H1 (cell line): ENCODE data around the gene RGR. TPM values are rescaled to one million over a fixed set of nuclear protein-coding genes. Genes with fewer than 3 reads are reported as not detected.

ENCODE experiments used
- CTCF ChIA-PET: fragments of 300-600 bp; sonication (Branson Sonifier 250); formaldehyde crosslinking; loops from one replicate; lab custom pipeline; 2021; ENCODE audit not compliant: partially characterized antibody; lab: Charles Lee
- POLR2A ChIA-PET: fragments of 300-600 bp; sonication (Branson Sonifier 250); formaldehyde crosslinking; loops from one replicate; lab custom pipeline; 2021; ENCODE audit warnings: inconsistent platforms; ENCODE audit not compliant: partially characterized antibody; lab: Charles Lee
- DNase-seq, 2 experiments: peaks; one replicate each; pipeline versions ENCODE4 v3.0.0 to v3.0.0-alpha.2; 2010 to 2022; ENCODE audit warnings: low spot score in 2 of 2, low read depth in 1 of 2, mixed read lengths in 1 of 2
- FAIRE-seq: peaks from 2 replicates; lab custom pipeline; 2011; peaks lifted over from hg19 to GRCh38; lab: Jason Lieb, UNC
- H2AFZ ChIP-seq: 2 replicates; pipeline ENCODE4 v1.8.1; 2012; ENCODE audit warnings: low read length, inconsistent platforms
- H2AK5ac ChIP-seq: 2 replicates; pipeline ENCODE4 v1.6.1; 2013; ENCODE audit warnings: low read depth, low read length
- H2BK120ac ChIP-seq: replicated peaks from 2 replicates; pipeline ENCODE3; 2013; ENCODE audit warnings: low read depth, low read length, inconsistent platforms
- H2BK12ac ChIP-seq: 2 replicates; pipeline ENCODE4 v1.6.1; 2013; ENCODE audit warnings: low read depth, low read length
- H2BK15ac ChIP-seq: 2 replicates; pipeline ENCODE4 v1.6.1; 2013; ENCODE audit warnings: low read length
- H2BK20ac ChIP-seq: 2 replicates; pipeline ENCODE4 v1.6.1; 2013; ENCODE audit warnings: low read length
- H2BK5ac ChIP-seq: 2 replicates; pipeline ENCODE4 v1.6.1; 2013; ENCODE audit warnings: low read depth, low read length
- H3K14ac ChIP-seq: 2 replicates; pipeline ENCODE4 v1.6.1; 2013; ENCODE audit warnings: inconsistent platforms; ENCODE audit not compliant: insufficient read length
- H3K18ac ChIP-seq: 2 replicates; pipeline ENCODE4 v1.6.1; 2013; ENCODE audit warnings: low read length; ENCODE audit errors: extremely low read depth
- H3K23ac ChIP-seq: 2 replicates; pipeline ENCODE4 v1.6.1; 2013; ENCODE audit warnings: inconsistent platforms; ENCODE audit not compliant: insufficient read length
- H3K23me2 ChIP-seq: 2 replicates; pipeline ENCODE4 v1.6.1; 2013; ENCODE audit warnings: low read depth, low read length
- H3K27ac ChIP-seq: 2 replicates; pipeline ENCODE4 v1.6.1; 2011; ENCODE audit warnings: low read depth, low read length, inconsistent platforms
- H3K27me3 ChIP-seq, 4 experiments: replicated peaks in 1 of 4; 1 replicate in 1 of 4; 2 replicates in 3 of 4; pipeline versions ENCODE4 v1.6.1 to v1.8.1; 2011 to 2013; ENCODE audit warnings: low read length in 3 of 4, mild to moderate bottlenecking in 3 of 4, inconsistent platforms in 2 of 4, mixed read lengths in 2 of 4, moderate library complexity in 1 of 4; ENCODE audit not compliant: control insufficient read depth in 3 of 4, insufficient read depth in 3 of 4; ENCODE audit errors: extremely low read depth in 1 of 4
- H3K36me3 ChIP-seq, 4 experiments: 2 replicates each; pipeline versions ENCODE4 v1.6.1 to v1.8.1; 2011 to 2013; ENCODE audit warnings: mild to moderate bottlenecking in 4 of 4, low read length in 3 of 4, moderate library complexity in 2 of 4, control low read depth in 1 of 4, inconsistent platforms in 1 of 4; ENCODE audit not compliant: insufficient read depth in 4 of 4, control insufficient read depth in 2 of 4
- H3K4ac ChIP-seq: replicated peaks from 2 replicates; pipeline ENCODE3; 2013; ENCODE audit warnings: low read length, low read depth, mixed read lengths, inconsistent platforms; ENCODE audit not compliant: insufficient read length
- H3K4me1 ChIP-seq, 4 experiments: replicated peaks in 1 of 4; 1 replicate in 1 of 4; 2 replicates in 3 of 4; pipeline versions ENCODE4 v1.6.1 to v1.8.1; 2011 to 2013; ENCODE audit warnings: low read length in 3 of 4, inconsistent platforms in 2 of 4, mixed read lengths in 1 of 4; ENCODE audit not compliant: insufficient read depth in 4 of 4, control insufficient read depth in 3 of 4
- H3K4me2 ChIP-seq, 2 experiments: 2 replicates each; pipeline versions ENCODE4 v1.6.1 to v1.8.1; 2011 to 2013; ENCODE audit warnings: low read depth in 2 of 2, low read length in 2 of 2, control low read depth in 1 of 2, inconsistent platforms in 1 of 2, mild to moderate bottlenecking in 1 of 2; ENCODE audit not compliant: insufficient read depth in 1 of 2
- H3K4me3 ChIP-seq, 4 experiments: fragments of 200-600, 300-600 bp in 1 of 4; sonication (generic), shearing (Covaris generic), sonication (Bioruptor Twin) in 1 of 4; 2 replicates each; pipeline versions ENCODE4 v1.5.1 to v1.8.1; 2011 to 2016; ENCODE audit warnings: low read length in 4 of 4, low read depth in 3 of 4, control low read depth in 2 of 4, inconsistent platforms in 2 of 4, mild to moderate bottlenecking in 2 of 4, mixed read lengths in 1 of 4, moderate library complexity in 1 of 4; ENCODE audit not compliant: insufficient read depth in 2 of 4; ENCODE audit errors: extremely low read depth in 1 of 4
- H3K56ac ChIP-seq: replicated peaks from 2 replicates; pipeline ENCODE3; 2013; ENCODE audit warnings: low read depth, mild to moderate bottlenecking, mixed read lengths, low read length, inconsistent platforms; ENCODE audit not compliant: insufficient read length
- H3K79me1 ChIP-seq: 2 replicates; pipeline ENCODE4 v1.6.1; 2013; ENCODE audit warnings: low read depth, low read length, control low read depth
- H3K79me2 ChIP-seq, 2 experiments: 2 replicates each; pipeline versions ENCODE4 v1.6.1 to v1.8.1; 2012 to 2013; ENCODE audit warnings: low read length in 2 of 2, mild to moderate bottlenecking in 2 of 2, inconsistent platforms in 1 of 2; ENCODE audit not compliant: insufficient read depth in 2 of 2, control insufficient read depth in 1 of 2
- H3K9ac ChIP-seq, 4 experiments: replicated peaks in 1 of 4; 1 replicate in 1 of 4; 2 replicates in 3 of 4; pipeline versions ENCODE4 v1.6.1 to v1.8.1; 2011 to 2013; ENCODE audit warnings: low read depth in 3 of 4, low read length in 3 of 4, control low read depth in 2 of 4, mild to moderate bottlenecking in 2 of 4, moderate library complexity in 2 of 4, inconsistent platforms in 1 of 4; ENCODE audit errors: extremely low read depth in 1 of 4
- H3K9me3 ChIP-seq, 2 experiments: 2 replicates each; pipeline versions ENCODE4 v1.6.1 to v1.8.1; 2012 to 2013; ENCODE audit warnings: mild to moderate bottlenecking in 2 of 2, moderate library complexity in 2 of 2, control low read depth in 1 of 2, inconsistent platforms in 1 of 2, low read depth in 1 of 2, low read length in 1 of 2, mixed read lengths in 1 of 2; ENCODE audit not compliant: insufficient read depth in 2 of 2
- H4K20me1 ChIP-seq, 2 experiments: replicated peaks in 1 of 2; 2 replicates each; pipeline versions ENCODE3 to v1.8.1; 2011 to 2013; ENCODE audit warnings: inconsistent platforms in 2 of 2, low read length in 2 of 2, mild to moderate bottlenecking in 1 of 2; ENCODE audit not compliant: insufficient read depth in 2 of 2, control insufficient read depth in 1 of 2
- H4K5ac ChIP-seq: 2 replicates; pipeline ENCODE4 v1.6.1; 2013; ENCODE audit warnings: low read length, low read depth, mixed read lengths, inconsistent platforms; ENCODE audit not compliant: insufficient read length
- H4K8ac ChIP-seq: 2 replicates; pipeline ENCODE4 v1.8.0; 2013; ENCODE audit warnings: mild to moderate bottlenecking, moderate library complexity, low read length, inconsistent platforms; ENCODE audit not compliant: insufficient read depth; ENCODE audit errors: extremely low read depth
- H4K91ac ChIP-seq: replicated peaks from 2 replicates; pipeline ENCODE3; 2013; ENCODE audit warnings: low read length, mixed read lengths, inconsistent platforms; ENCODE audit not compliant: insufficient read length
- ASH2L ChIP-seq: fragments of 200-600, 300-600 bp; sonication (generic); IDR thresholded peaks from one replicate; pipeline ENCODE4 v1.7.1; 2017; ENCODE audit warnings: low read length
- CBX5 ChIP-seq: fragments of 300-800, 300-1000 bp; sonication (generic); IDR thresholded peaks from 2 replicates; pipeline ENCODE4 v1.7.1; 2016; ENCODE audit warnings: antibody characterized with exemption, low read length, low read depth
- CHD1 ChIP-seq: IDR thresholded peaks from 2 replicates; pipeline ENCODE4 v1.6.1; 2012; ENCODE audit warnings: low read depth, low read length, improper control_type of control experiment
- CREB1 ChIP-seq: IDR thresholded peaks from 2 replicates; pipeline ENCODE4 v1.6.1; 2012; ENCODE audit warnings: inconsistent platforms
- EZH2 ChIP-seq: fragments of 200-600 bp; sonication (generic); IDR thresholded peaks from 2 replicates; pipeline ENCODE4 v1.7.1; 2012; ENCODE audit warnings: low read depth, mild to moderate bottlenecking, moderate library complexity, low read length, inconsistent platforms; ENCODE audit not compliant: severe bottlenecking
- GABPA ChIP-seq: IDR thresholded peaks from 2 replicates; pipeline ENCODE4 v1.6.1; 2011; ENCODE audit warnings: mild to moderate bottlenecking, low read length, moderate library complexity, borderline replicate concordance; ENCODE audit not compliant: insufficient read depth
- HDAC6 ChIP-seq: IDR thresholded peaks from one replicate; pipeline ENCODE4 v1.7.1; 2012; ENCODE audit warnings: low read depth, mild to moderate bottlenecking, inconsistent platforms, low read length, moderate library complexity
- MAFK ChIP-seq: IDR thresholded peaks from 2 replicates; pipeline ENCODE4 v1.6.1; 2012; ENCODE audit warnings: low read depth, mild to moderate bottlenecking, improper control_type of control experiment, low read length
- RBBP5 ChIP-seq: IDR thresholded peaks from 2 replicates; pipeline ENCODE4 v1.7.1; 2012; ENCODE audit warnings: low read depth, mild to moderate bottlenecking, inconsistent platforms, low read length, moderate library complexity, borderline replicate concordance
- RNF2 ChIP-seq: fragments of 200-900, 300-1000 bp; sonication (generic); IDR thresholded peaks from 2 replicates; pipeline ENCODE4 v1.7.1; 2016; ENCODE audit warnings: borderline replicate concordance, low read depth, mild to moderate bottlenecking, antibody characterized with exemption, low read length; ENCODE audit not compliant: poor library complexity, severe bottlenecking; ENCODE audit errors: missing control alignments
- RXRA ChIP-seq: IDR thresholded peaks from 2 replicates; pipeline ENCODE4 v1.6.1; 2011; ENCODE audit warnings: low read depth, mild to moderate bottlenecking, low read length, moderate library complexity; ENCODE audit not compliant: insufficient read depth
- SIRT6 ChIP-seq: IDR thresholded peaks from one replicate; pipeline ENCODE4 v1.7.1; 2012; ENCODE audit warnings: low read length, inconsistent platforms
- ZNF274 ChIP-seq: IDR thresholded peaks from 2 replicates; pipeline ENCODE4 v1.7.0; 2012; ENCODE audit warnings: low read length, borderline replicate concordance; ENCODE audit errors: extremely low read depth
- WGBS, 2 experiments: shearing (Covaris generic) in 1 of 2; methylation state at CpG; one replicate each; pipeline versions ENCODE4 v1.1.6 to v1.1.7; 2013 to 2015; ENCODE audit warnings: low lambda C conversion rate in 2 of 2, mixed read lengths in 2 of 2, inconsistent platforms in 1 of 2, low coverage in 1 of 2, missing lambda C conversion rate in 1 of 2; ENCODE audit not compliant: insufficient replicate concordance in 2 of 2, insufficient coverage in 1 of 2, insufficient read length in 1 of 2; ENCODE audit errors: extremely low coverage in 1 of 2, missing lambda C conversion rate in 1 of 2; 5-methylcytosine and 5-hydroxymethylcytosine counted together
- polyA plus RNA-seq, 7 experiments: library from polyadenylated mRNA; depleted of rRNA in 3 of 7; stranded (reverse) in 5 of 7; unstranded in 2 of 7; fragments of >200 nt in 5 of 7; fragments of 200-250 nt in 2 of 7; gene quantifications; 1 replicate in 5 of 7; 2 replicates in 1 of 7; 4 replicates in 1 of 7; pipeline versions ENCODE4 v1.2.1 to v1.2.3, GENCODE V29; 2011 to 2013; ENCODE audit warnings: missing spikeins in 2 of 7, mixed read lengths in 2 of 7
- total RNA-seq: library from RNA; stranded (reverse); fragmentation: NEBNext Ultra II Directional; extraction: Animal tissue kit (Norgen Biotek cat#: 25700); gene quantifications from 2 replicates; pipeline ENCODE4 v1.2.1, GENCODE V29; 2021

RGR gene
- total and polyA plus RNA-seq, 2 of the 8 experiments (the other 6 are each of a cell fraction or from before 2014, with no cell fraction given), result not detected

DNA sequence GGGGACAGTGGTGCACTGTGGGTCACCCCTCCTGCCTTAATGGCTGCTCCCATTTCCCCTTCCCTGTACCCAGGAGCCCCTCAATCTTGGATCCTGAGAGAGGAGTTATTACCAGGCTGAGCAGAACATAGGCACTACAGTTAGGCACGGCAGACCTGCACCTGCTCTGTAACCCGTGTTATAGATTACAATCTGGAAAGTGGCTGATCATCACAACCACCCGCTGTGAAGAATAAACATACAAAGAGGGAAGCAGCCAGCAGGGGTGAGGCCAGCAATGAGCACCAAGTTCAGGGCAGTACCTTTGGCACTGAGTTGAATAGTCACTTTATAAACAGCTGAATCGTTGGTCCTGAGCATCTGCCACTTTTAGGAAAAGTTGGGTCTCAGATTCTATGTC is 48.8 kb upstream of the RGR start:
- TF ChIP-seq RBBP5 (no peak), ZNF274 (no peak), HDAC6 (no peak), MAFK (no peak), CREB1 (no peak), EZH2 (no peak), CBX5 (no peak), ASH2L (no peak), RXRA (no peak), SIRT6 (no peak), GABPA (no peak), CHD1 (no peak), RNF2 (no peak)
- WGBS, 2 experiments, result 87% methylated on average over 4 of the region's 4 CpGs; no CpG with 5 or more reads in 1 of the 2 experiments
- no peak overlapping the region for H2AK5ac ChIP-seq
- H3K4ac ChIP-seq, result no peak overlapping the region
- ChIA-PET CTCF (interaction anchor here (1.3 to 8.6 kb wide), 3 partner anchors 19 to 48 kb away, joined by 4 to 64 read pairs (median 14); no protein-coding TSS in a partner anchor), POLR2A (interaction anchor here (1.6 kb wide), 1 partner anchor 56 kb away, joined by 6 read pairs; no protein-coding TSS in a partner anchor)
- no peak overlapping the region for H3K23ac ChIP-seq
- H3K9ac ChIP-seq, result no peak overlapping the region
- H2BK15ac ChIP-seq, result no peak overlapping the region
- H4K20me1 ChIP-seq, result peaks cover 0 to 2% of the 10 kb centered on the region in 2 experiments
- no peaks in the 10 kb centered on the region for H3K79me1 ChIP-seq
- DNase-seq (no peak), FAIRE-seq (no peak)
- no peak overlapping the region for H2BK5ac ChIP-seq
- H3K18ac ChIP-seq, result no peak overlapping the region
- H4K5ac ChIP-seq, result no peak overlapping the region
- H3K27ac ChIP-seq, result no peak overlapping the region
- H3K9me3 ChIP-seq, result no peaks in the 10 kb centered on the region
- no peak overlapping the region for H2BK12ac ChIP-seq
- H3K36me3 ChIP-seq, result no peaks in the 10 kb centered on the region
- H4K8ac ChIP-seq, result no peak overlapping the region
- H3K23me2 ChIP-seq, result peaks cover 12% of the 10 kb centered on the region; the same call in 1 of the 2 replicates
- H3K4me2 ChIP-seq, result no peak overlapping the region; a peak in 1 of 4 replicates
- H2AFZ ChIP-seq, result no peak overlapping the region
- peaks cover 0 to 5% (median 2%) of the 10 kb centered on the region in 4 experiments; a peak in 4 of 7 replicates for H3K4me1 ChIP-seq
- no peak overlapping the region for H2BK120ac ChIP-seq
- H3K4me3 ChIP-seq, result no peak overlapping the region
- H3K56ac ChIP-seq, result no peak overlapping the region
- H4K91ac ChIP-seq, result no peak overlapping the region
- no peaks in the 10 kb centered on the region for H3K79me2 ChIP-seq
- no peak overlapping the region for H3K14ac ChIP-seq
- H2BK20ac ChIP-seq, result no peak overlapping the region
- H3K27me3 ChIP-seq, result peaks cover 2 to 36% (median 31%) of the 10 kb centered on the region in 4 experiments
